Naive thymus-derived CD4-positive, alpha-beta T cell (primary cell): Measurements from ENCODE around the gene ADCYAP1R1. TPM values are rescaled to one million over a fixed set of nuclear protein-coding genes. Genes with fewer than 3 reads are reported as not detected.

Experiments
- ATAC-seq: fragments of 150-1000 bp; cut with Tn5 transposase; 2 replicates; pipeline ENCODE4 v1.10.0; 2021; ENCODE audit warnings: mild to moderate bottlenecking, moderate library complexity
- CTCF ChIA-PET: fragments of 350-600 bp; sonication (Branson Sonifier 250); formaldehyde crosslinking; loops from one replicate; lab custom pipeline; 2021; ENCODE audit warnings: antibody characterized with exemption; lab: Charles Lee
- POLR2A ChIA-PET: fragments of 350-600 bp; sonication (Branson Sonifier 250); formaldehyde crosslinking; loops from one replicate; lab custom pipeline; 2021; ENCODE audit warnings: antibody characterized with exemption, inconsistent platforms; lab: Charles Lee
- DNase-seq, 9 donors: peaks; one replicate each; pipeline versions ENCODE4 v3.0.0 to v3.0.0-alpha.2; 2020 to 2022; ENCODE audit warnings: mixed read lengths in 1 of 9
- H3K27ac ChIP-seq: one replicate; pipeline ENCODE4 v1.7.0; 2013; ENCODE audit warnings: mild to moderate bottlenecking, low read depth, low read length, moderate library complexity
- H3K27me3 ChIP-seq, 2 donors: one replicate each; pipeline ENCODE4 v1.7.0; 2013; ENCODE audit warnings: low read length in 2 of 2, mild to moderate bottlenecking in 2 of 2, moderate library complexity in 2 of 2; ENCODE audit not compliant: control insufficient read depth in 2 of 2, insufficient read depth in 2 of 2
- H3K36me3 ChIP-seq, 3 experiments: 1 replicate in 2 of 3; 2 replicates in 1 of 3; pipeline ENCODE4 v1.7.0; 2013; ENCODE audit warnings: low read length in 3 of 3, mild to moderate bottlenecking in 3 of 3, moderate library complexity in 1 of 3; ENCODE audit not compliant: insufficient read depth in 3 of 3, control insufficient read depth in 2 of 3
- H3K4me1 ChIP-seq, 2 donors: one replicate each; pipeline ENCODE4 v1.7.0; 2013; ENCODE audit warnings: low read length in 2 of 2, mild to moderate bottlenecking in 2 of 2, moderate library complexity in 1 of 2; ENCODE audit not compliant: control insufficient read depth in 2 of 2, insufficient read depth in 2 of 2
- H3K4me3 ChIP-seq: 2 replicates; pipeline ENCODE4 v1.7.0; 2013; ENCODE audit warnings: mild to moderate bottlenecking, low read length
- H3K9me3 ChIP-seq, 3 experiments: 1 replicate in 2 of 3; 2 replicates in 1 of 3; pipeline ENCODE4 v1.7.0; 2013; ENCODE audit warnings: low read length in 3 of 3; ENCODE audit not compliant: control insufficient read depth in 2 of 3
- H3K27ac Mint-ChIP-seq, 9 donors: one replicate each; pipeline ENCODE4 v1.8.0; 2020 to 2022; ENCODE audit warnings: mixed read lengths in 9 of 9, mild to moderate bottlenecking in 8 of 9, moderate library complexity in 5 of 9, inconsistent platforms in 2 of 9
- H3K27me3 Mint-ChIP-seq, 5 donors: one replicate each; pipeline ENCODE4 v1.8.0; 2021 to 2022; ENCODE audit warnings: mixed read lengths in 5 of 5, mild to moderate bottlenecking in 1 of 5
- H3K36me3 Mint-ChIP-seq, 5 donors: one replicate each; pipeline ENCODE4 v1.8.0; 2020 to 2022; ENCODE audit warnings: mixed read lengths in 5 of 5, mild to moderate bottlenecking in 3 of 5, inconsistent platforms in 1 of 5
- H3K4me1 Mint-ChIP-seq, 7 donors: one replicate each; pipeline ENCODE4 v1.8.0; 2020 to 2022; ENCODE audit warnings: mixed read lengths in 7 of 7, mild to moderate bottlenecking in 3 of 7, inconsistent platforms in 1 of 7
- H3K4me3 Mint-ChIP-seq, 10 donors: one replicate each; pipeline ENCODE4 v1.8.0; 2020 to 2022; ENCODE audit warnings: mild to moderate bottlenecking in 10 of 10, mixed read lengths in 10 of 10, moderate library complexity in 6 of 10, inconsistent platforms in 2 of 10
- H3K9me3 Mint-ChIP-seq, 11 donors: one replicate each; pipeline ENCODE4 v1.8.0; 2020 to 2022; ENCODE audit warnings: mixed read lengths in 11 of 11, mild to moderate bottlenecking in 4 of 11, inconsistent platforms in 1 of 11, moderate library complexity in 1 of 11
- intact Hi-C, 2 donors: fragments of 100-400 bp; cut with micrococcal nuclease; formaldehyde crosslinking; loops; one replicate each; pipeline ENCODE4 v1.15.1; 2023
- polyA plus RNA-seq, 2 donors: library from polyadenylated mRNA; unstranded; fragments of 300-500 nt; fragmentation: Illumina TruSeq; gene quantifications; one replicate each; pipeline ENCODE4 v1.2.3, GENCODE V29; 2021
- total RNA-seq, 6 experiments: library from RNA in 5 of 6; stranded (reverse) in 5 of 6; gene quantifications; 1 replicate in 5 of 6; 2 replicates in 1 of 6; pipeline ENCODE4 v1.2.3 and lab custom pipeline; 2021 to 2026

ADCYAP1R1 gene
- total and polyA plus RNA-seq, 7 experiments from 2014 or later: not detected

GRCh38 chr7:31070991-31071644 is 19.0 kb downstream of the ADCYAP1R1 start:
- Mint-ChIP-seq H3K4me1 (peaks cover 0 to 2% (median 0%) of the 10 kb centered on the region in 7 donors), H3K9me3 (no peaks in the 10 kb centered on the region), H3K27ac (no peak overlapping the region), H3K36me3 (no peaks in the 10 kb centered on the region), H3K27me3 (peaks cover 0 to 6% (median 0%) of the 10 kb centered on the region in 5 donors), H3K4me3 (no peak overlapping the region)
- ChIA-PET CTCF (no interaction called here), POLR2A (no interaction called here)
- Histone ChIP-seq H3K4me1 (no peaks in the 10 kb centered on the region), H3K9me3 (no peaks in the 10 kb centered on the region), H3K27me3 (no peaks in the 10 kb centered on the region), H3K4me3 (no peak overlapping the region), H3K27ac (no peak overlapping the region), H3K36me3 (no peaks in the 10 kb centered on the region)
- ATAC-seq (no peak), DNase-seq (no peak)
- intact Hi-C loops: no loop called here

- H3K27ac ChIP-seq: no peak overlapping the region
- H3K4me1 ChIP-seq: no peaks in the 10 kb centered on the region
- no peaks in the 10 kb centered on the region for H3K9me3 Mint-ChIP-seq
- H3K27me3 ChIP-seq: no peaks in the 10 kb centered on the region
- ChIA-PET POLR2A (no interaction called here), CTCF (no interaction called here)
- no peak overlapping the region for H3K4me3 ChIP-seq
- H3K4me3 Mint-ChIP-seq: no peak overlapping the region
- H3K9me3 ChIP-seq: no peaks in the 10 kb centered on the region
- ATAC-seq: no peak
- intact Hi-C loops: no loop called here
- peaks cover 0 to 2% (median 0%) of the 10 kb centered on the region in 7 donors for H3K4me1 Mint-ChIP-seq
- no peak overlapping the region for H3K27ac Mint-ChIP-seq
- no peaks in the 10 kb centered on the region for H3K36me3 ChIP-seq
- no peak for DNase-seq
- no peaks in the 10 kb centered on the region for H3K36me3 Mint-ChIP-seq
- H3K27me3 Mint-ChIP-seq: peaks cover 0 to 6% (median 0%) of the 10 kb centered on the region in 5 donors
Observed at GRCh38 chr7:31071645-31072029, 19.5 kb downstream of the ADCYAP1R1 start.

- no peak overlapping the region for H3K27ac ChIP-seq
- POLR2A ChIA-PET: interaction anchor here (0.5 kb wide), 1 partner anchor 735 kb away, joined by 3 read pairs; no protein-coding TSS in a partner anchor
- intact Hi-C loops: no loop called here
- H3K9me3 Mint-ChIP-seq: no peaks in the 10 kb centered on the region
- no peak for DNase-seq
- no peak overlapping the region for H3K27ac Mint-ChIP-seq
- CTCF ChIA-PET: no interaction called here
- no peak for ATAC-seq
- no peak overlapping the region for H3K4me3 ChIP-seq
- H3K27me3 ChIP-seq: no peaks in the 10 kb centered on the region
- peaks cover 0 to 2% (median 0%) of the 10 kb centered on the region in 7 donors for H3K4me1 Mint-ChIP-seq
- H3K4me1 ChIP-seq: no peaks in the 10 kb centered on the region
- no peak overlapping the region for H3K4me3 Mint-ChIP-seq
- peaks cover 0 to 6% (median 1%) of the 10 kb centered on the region in 5 donors for H3K27me3 Mint-ChIP-seq
- no peaks in the 10 kb centered on the region for H3K36me3 ChIP-seq
- no peaks in the 10 kb centered on the region for H3K36me3 Mint-ChIP-seq
- no peaks in the 10 kb centered on the region for H3K9me3 ChIP-seq
Observed at GRCh38 chr7:31073326-31074119, 21.4 kb downstream of the ADCYAP1R1 start.

GRCh38 chr7:31074120-31074383 is 21.9 kb downstream of the ADCYAP1R1 start:
- H3K27me3 ChIP-seq: no peaks in the 10 kb centered on the region
- H3K9me3 ChIP-seq: no peaks in the 10 kb centered on the region
- no peak for DNase-seq
- intact Hi-C loops: no loop called here
- Mint-ChIP-seq H3K27ac (no peak overlapping the region), H3K4me1 (peaks cover 0 to 2% (median 0%) of the 10 kb centered on the region in 7 donors), H3K36me3 (no peaks in the 10 kb centered on the region), H3K27me3 (peaks cover 0 to 6% (median 5%) of the 10 kb centered on the region in 5 donors), H3K4me3 (no peak overlapping the region), H3K9me3 (no peaks in the 10 kb centered on the region)
- no peak overlapping the region for H3K4me3 ChIP-seq
- H3K36me3 ChIP-seq: no peaks in the 10 kb centered on the region
- H3K27ac ChIP-seq: no peak overlapping the region
- no peaks in the 10 kb centered on the region for H3K4me1 ChIP-seq
- ATAC-seq: no peak
- CTCF ChIA-PET: no interaction called here
- POLR2A ChIA-PET: no interaction called here

- Histone ChIP-seq H3K27ac (no peak overlapping the region), H3K9me3 (no peaks in the 10 kb centered on the region), H3K4me1 (no peaks in the 10 kb centered on the region), H3K27me3 (no peaks in the 10 kb centered on the region), H3K4me3 (no peak overlapping the region), H3K36me3 (no peaks in the 10 kb centered on the region)
- ATAC-seq: no peak
- H3K36me3 Mint-ChIP-seq: no peaks in the 10 kb centered on the region
- peaks cover 0 to 2% (median 0%) of the 10 kb centered on the region in 7 donors for H3K4me1 Mint-ChIP-seq
- no peak overlapping the region for H3K27ac Mint-ChIP-seq
- DNase-seq: no peak
- ChIA-PET CTCF (no interaction called here), POLR2A (no interaction called here)
- intact Hi-C loops: no loop called here
- no peaks in the 10 kb centered on the region for H3K9me3 Mint-ChIP-seq
- peaks cover 0 to 6% (median 5%) of the 10 kb centered on the region in 5 donors for H3K27me3 Mint-ChIP-seq
- H3K4me3 Mint-ChIP-seq: no peak overlapping the region
Observed at GRCh38 chr7:31074403-31075085, 22.4 kb downstream of the ADCYAP1R1 start.

- CTCF ChIA-PET: no interaction called here
Observed at GRCh38 chr7:31075086-31075405, 22.9 kb downstream of the ADCYAP1R1 start.

More at GRCh38 chr7:31075086-31075405, 22.9 kb downstream of the ADCYAP1R1 start:
- H3K27me3 Mint-ChIP-seq: peaks cover 0 to 11% (median 5%) of the 10 kb centered on the region in 5 donors
- Histone ChIP-seq H3K36me3 (no peaks in the 10 kb centered on the region), H3K9me3 (no peaks in the 10 kb centered on the region), H3K27me3 (no peaks in the 10 kb centered on the region), H3K4me1 (no peaks in the 10 kb centered on the region), H3K27ac (no peak overlapping the region), H3K4me3 (no peak overlapping the region)
- peaks cover 0 to 2% (median 0%) of the 10 kb centered on the region in 7 donors for H3K4me1 Mint-ChIP-seq
- no peaks in the 10 kb centered on the region for H3K9me3 Mint-ChIP-seq
- intact Hi-C loops: no loop called here
- DNase-seq: no peak
- no peak overlapping the region for H3K4me3 Mint-ChIP-seq
- POLR2A ChIA-PET: no interaction called here
- H3K36me3 Mint-ChIP-seq: no peaks in the 10 kb centered on the region
- no peak for ATAC-seq
- H3K27ac Mint-ChIP-seq: no peak overlapping the region
